CD4-positive, alpha-beta T cell treated with Interleukin-2 at 100 ng/mL for 4 hours (primary cell): ENCODE results near the gene OPTN.
"Not testable (repeated sequence)": the region's sequence is repeated elsewhere in the genome, so short reads cannot be mapped to it uniquely, and the experiment has no call there.

Experiments used
- DNase-seq: peaks from one replicate; pipeline ENCODE4 v3.0.0-alpha.2; 2020; ENCODE audit warnings: low spot score

OPTN gene

DNA sequence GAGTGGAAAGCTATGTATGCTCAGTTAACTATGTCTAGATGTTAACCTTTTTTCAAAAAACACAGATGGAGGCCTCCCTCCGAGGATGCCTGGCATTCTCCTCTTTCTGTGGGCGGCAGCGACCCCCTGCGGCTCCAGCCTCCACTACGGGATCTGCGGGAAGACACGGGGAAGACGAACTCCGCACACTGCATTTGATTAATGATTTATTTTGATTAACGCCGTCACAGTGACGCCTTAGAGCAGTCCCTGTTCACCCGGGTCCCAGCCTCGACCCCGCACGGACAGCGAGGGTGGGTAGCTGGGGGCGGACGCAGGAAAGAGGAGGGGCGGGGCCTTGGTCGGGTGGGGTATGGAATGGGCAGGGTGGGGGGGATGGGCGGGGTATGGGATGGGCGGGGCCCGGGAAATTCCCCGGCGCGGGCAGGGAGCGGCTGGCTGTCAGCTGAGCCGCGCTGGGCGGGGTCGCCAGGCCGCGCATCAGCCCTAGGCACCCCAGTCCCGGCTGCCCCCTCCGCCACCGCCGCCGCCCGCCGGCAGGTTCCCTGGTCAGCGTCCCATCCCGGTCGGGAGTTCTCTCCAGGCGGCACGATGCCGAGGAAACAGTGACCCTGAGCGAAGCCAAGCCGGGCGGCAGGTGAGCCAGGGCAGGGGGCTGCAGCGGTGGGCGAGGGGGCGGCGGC is at the start of gene OPTN:
Gene OPTN (plus strand): TSS at position 498 of the 683 bp plus-strand sequence. CDS start 8,960 bp downstream, outside the sequence.
- DNase-seq: peak; percentile 81

DNA sequence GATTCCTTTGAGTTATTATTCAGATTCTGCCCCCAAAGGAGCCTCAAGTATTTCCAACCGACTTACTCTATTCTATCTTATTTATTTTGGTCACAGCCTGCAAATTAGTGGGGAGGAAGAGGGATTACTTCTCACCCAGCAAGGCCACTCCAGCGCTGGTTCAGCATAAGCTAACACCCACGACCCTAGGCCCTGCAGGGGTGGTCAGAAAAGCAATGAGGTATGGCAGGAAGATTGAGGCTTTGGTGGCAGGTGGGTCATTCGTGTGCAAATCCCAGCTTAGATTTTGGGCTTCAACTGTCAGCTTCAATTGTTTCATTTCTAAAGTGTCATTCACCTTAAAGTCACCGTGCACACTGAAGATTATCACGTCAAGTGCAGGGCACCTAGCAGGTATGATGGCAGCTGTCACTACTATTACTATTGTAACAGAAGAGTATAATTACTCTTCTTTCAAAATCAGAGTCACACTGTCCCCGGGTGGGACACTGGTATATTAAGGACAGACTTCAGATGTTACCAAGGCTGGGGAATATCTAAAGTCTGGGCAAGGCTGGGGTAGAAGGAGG is 48.8 kb upstream of the OPTN start:
- no peak for DNase-seq

GRCh38 chr10:13053208-13053607 is 46.8 kb upstream of the OPTN start:
- not testable (repeated sequence) for DNase-seq

DNA sequence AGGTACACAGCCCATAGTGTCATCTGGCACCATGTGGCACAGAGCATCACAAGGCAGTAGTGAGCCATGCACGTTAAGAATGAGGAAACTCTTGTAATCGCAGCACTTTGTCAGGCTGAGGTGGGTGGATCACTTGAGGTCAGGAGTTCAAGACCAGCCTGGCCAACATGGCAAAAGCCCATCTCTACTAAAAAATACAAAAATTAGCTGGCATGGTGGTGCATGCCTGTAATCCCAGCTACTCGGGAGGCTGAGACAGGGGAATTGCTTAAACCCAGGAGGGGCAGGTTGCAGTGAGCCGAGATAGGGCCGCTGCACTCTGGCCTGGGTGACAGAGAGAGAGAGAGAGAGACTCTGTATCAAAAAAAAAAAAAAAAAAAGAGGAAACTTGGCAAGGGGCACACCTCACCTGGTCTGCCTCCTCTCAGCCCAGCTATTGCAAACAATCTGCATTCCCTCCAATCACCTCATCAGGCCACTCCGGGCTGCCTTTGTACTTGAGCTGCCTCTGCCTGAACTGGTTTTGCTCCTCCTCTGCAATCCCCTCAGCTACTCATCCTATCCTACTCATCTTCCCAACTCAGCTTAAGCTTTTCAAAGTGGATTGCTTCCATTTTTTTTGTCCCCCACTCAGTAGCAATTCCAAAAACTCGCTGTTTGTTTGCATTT is 46.0 kb upstream of the OPTN start:
- DNase-seq: no peak

- no peak for DNase-seq
Observed at GRCh38 chr10:13054844-13055243, 45.1 kb upstream of the OPTN start.

DNA sequence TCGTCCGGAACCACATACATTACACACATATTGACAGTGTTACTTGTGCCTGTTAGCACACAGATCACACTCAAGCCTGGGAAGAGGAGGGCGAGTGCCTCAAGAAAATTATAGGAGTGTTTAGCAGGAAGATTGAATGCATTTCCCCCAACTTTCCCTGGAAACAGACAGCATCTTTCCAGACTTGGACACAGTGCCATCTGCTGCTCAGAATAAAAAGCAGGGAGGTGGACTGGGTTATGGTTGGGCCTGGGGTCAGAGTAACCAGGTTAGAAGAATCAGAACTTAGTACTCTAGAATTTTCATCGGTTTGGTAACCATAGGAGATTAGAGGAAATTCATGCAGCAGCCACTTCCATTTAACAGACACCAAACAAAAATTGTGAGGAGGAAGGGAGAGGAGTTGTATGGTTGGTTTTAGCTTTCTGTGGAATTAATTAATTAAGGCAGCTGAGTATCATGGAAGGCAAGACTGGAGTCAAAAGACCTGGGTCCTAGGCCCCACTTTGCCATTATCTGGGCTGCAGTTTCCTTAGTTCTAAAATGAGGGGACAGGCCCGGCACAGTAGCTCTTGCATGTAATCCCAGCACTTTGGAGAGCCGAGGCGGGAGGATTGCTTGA is 43.4 kb upstream of the OPTN start:
- no peak for DNase-seq

DNA sequence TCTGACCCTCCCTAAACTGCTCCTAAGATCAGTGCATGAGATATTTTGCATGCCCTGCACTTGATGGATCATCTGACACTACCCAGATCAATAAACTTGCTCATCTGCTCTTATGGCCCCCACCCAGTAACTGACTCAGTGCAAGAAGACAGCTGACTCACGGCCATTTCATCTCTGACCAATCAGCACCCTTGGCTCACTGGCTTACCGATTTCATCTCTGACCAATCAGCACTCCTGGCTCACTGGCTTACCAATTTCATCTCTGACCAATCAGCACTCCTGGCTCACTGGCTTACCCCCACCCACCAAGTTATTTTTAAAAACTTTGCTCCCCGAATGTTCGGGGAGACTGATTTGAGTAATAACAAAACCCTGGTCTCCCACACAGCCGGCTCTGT is 37.2 kb upstream of the OPTN start:
- no peak for DNase-seq

DNA sequence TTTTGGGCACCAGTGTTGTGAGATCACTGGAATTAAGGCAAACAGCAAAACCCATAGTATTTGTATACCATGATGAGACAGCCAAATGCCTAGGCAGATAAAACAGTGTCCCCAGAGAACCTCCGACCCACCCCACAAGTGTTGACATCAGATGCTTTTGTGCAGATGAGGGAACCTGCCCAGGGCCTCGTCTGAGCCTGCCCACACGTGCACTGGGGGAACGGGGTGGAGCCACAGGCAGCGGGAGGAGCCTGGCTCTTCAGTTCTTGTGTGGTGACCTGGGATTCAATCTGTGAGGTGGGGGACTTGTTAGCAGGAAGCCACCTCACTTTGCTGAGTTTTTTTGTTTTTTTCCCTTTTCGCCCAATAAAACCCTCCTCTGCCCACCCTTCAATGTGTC is 33.4 kb upstream of the OPTN start:
- no peak for DNase-seq

GRCh38 chr10:13067431-13067830 is 32.5 kb upstream of the OPTN start:
- DNase-seq: no peak

GRCh38 chr10:13068071-13068470 is 31.9 kb upstream of the OPTN start:
- DNase-seq: no peak

DNA sequence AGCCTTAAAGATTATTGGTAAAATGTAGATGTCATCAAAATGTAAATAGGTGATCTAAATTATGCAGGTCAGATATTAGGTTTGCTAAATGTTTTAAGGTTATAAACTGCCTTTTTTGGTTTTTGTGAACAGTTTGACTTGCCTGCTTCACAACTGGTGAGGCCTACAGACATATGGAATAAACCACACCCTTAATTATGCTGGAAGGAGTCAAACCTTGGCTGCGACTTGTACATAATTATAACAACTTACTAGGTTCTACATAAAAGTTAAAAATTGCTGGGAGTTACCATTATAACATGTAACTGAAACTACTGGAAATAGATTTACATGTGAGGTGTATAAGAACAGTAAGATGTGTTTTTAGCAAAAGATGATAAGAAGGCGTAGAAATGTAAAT is 31.5 kb upstream of the OPTN start:
- no peak for DNase-seq

DNA sequence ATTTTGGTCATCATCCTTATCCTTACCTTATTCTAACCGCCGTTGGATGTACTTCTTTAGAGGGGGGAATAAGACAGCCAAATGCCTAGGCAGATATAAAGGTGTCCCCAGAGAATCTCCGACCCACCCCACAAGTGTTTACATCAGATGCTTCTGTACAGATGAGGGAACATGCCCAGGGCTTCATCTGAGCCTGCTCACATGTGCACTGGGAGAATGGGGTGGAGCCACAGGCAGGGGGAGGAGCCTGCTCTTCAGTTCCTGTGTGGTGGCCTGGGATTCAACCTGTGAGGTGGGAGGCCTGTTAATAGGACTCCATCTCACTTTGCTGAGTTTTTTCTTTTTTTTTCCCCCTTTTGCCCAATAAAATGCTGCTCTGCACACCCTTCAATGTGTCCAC is 27.6 kb upstream of the OPTN start:
- no peak for DNase-seq

- peak; percentile 46 for DNase-seq
Observed at GRCh38 chr10:13074563-13075451, 25.2 kb upstream of the OPTN start.

DNA sequence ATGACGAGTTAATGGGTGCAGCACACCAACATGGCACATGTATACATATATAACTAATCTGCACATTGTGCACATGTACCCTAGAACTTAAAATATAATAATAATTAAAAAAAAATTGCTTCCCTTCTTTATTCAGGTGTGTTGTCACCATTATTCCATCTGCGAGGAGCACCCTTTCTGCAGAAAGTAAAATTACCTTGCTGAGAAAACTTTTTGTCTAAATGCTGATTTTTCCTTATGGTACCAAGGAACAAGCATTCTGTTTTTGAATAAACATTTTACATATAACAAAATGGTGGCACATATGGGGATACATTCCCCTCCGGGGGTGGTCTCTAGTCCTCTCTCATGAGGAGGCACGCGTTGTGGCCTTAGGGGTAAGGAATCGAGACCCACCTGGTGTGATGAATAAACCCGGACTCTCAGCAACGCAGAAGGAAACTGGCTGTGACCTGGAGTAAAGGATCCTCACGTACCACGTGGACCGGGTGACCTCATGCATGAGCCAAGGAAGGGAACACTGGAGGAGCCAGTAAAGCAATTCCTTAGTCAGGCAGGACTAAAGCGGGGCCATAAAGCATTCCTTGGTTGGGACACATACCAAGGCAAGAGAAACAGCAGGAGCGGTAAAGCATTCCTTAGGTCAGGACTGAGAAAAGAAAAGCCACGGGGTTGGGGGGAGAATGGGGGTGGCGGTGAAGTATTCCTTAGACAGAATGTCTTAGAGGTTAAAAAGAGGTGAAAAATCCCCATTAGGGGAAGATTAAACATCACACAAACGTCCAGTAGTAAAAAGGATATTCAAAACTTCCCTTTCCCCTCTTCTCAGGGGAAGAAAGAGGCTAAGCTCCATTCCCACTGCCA is 20.8 kb upstream of the OPTN start:
- DNase-seq: no peak

- no peak for DNase-seq
Observed at GRCh38 chr10:13079776-13080050, 20.2 kb upstream of the OPTN start.

DNA sequence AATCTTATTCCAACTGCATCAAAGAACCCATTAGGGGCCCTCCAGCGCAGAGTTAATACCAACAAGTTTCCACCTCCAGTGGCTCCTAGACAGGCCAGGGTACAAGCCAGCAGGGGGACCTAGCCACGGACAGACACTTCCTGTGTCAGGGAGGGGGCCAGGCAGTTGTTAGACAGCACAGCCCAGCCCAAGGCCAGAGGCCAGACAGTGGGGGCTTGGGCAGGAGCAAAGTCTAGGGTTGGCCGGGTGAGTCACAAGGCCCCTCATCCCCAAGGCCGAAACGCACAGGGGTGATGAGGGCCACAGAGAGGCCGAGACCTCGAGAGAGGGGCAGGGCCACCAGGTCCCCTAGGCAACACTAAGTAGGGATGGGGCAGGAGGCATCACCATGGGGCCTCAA is 19.3 kb upstream of the OPTN start:
- DNase-seq: no peak

- DNase-seq: not testable (repeated sequence)
Observed at GRCh38 chr10:13083700-13084099, 16.3 kb upstream of the OPTN start.

DNA sequence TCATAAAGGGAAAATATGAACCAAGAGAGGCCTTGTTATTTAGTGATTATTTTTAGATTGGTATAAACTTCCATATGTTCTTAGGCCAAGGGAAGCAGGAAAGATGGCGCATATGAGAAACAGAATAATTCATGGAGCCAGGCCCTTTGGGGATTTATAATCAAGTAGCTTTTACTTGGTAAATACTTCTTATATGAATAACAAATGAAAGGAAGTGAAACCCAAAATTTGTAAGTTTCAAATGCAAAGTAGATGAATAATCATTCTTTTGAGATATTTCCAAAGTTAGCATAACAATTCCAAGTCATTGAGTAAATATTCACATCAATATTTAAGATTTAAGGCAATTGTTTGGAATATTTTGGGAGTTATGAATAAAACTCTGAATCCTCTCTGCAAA is 13.9 kb upstream of the OPTN start:
- DNase-seq: no peak

DNA sequence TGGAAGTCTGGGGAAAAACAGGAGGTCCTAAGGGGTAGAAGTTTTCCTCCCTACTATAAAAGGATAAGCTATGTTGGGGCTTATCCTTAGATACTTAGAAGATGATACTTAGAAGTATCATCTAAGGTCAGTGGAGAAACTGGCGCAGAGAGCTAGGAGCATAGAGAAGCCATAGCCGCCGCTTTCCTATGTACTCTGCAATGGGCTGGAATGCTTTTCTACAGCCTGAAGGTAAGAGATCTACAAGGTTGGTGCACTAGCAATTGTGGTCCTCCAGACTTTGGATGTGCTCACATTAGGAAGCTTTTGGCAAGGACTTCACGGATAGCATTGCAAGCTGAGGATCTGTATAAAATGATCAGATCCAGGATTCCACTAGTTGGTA is 12.4 kb upstream of the OPTN start:
- DNase-seq: no peak

- DNase-seq: no peak
Observed at GRCh38 chr10:13087986-13088618, 11.9 kb upstream of the OPTN start.

GRCh38 chr10:13089345-13089744 is 10.6 kb upstream of the OPTN start:
- no peak for DNase-seq
